Measurements from ENCODE around the gene CLEC16A.

The CLEC16A gene

DNA sequence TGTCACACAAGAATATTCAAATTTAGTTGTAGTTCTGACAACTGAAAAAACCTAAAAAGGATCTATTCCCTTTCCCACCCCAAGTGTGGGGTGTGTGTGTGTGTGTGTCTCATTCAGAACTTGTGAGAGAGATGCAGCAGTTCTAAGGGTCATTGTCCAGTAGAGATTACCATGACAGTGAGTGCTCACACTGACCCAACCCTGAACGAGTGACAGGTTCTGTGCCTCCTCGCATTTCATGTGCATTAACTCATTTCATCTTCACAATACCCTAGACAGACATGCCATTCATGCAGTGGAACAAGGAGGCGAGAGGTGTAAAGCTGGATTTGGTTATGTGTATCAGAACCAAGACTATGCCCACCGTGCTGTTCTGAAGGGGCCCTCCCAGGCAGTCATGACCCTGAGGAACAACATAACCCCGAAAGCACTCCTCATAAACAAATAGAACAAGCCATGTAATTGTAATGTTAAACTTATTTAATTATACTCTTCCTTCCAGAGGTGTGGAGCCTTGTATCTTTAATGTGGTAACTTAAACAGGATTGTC, 102.1 kb downstream of the CLEC16A start:
- DNase-seq, result no peak

- no peak for DNase-seq
Measured at GRCh38 chr16:11047057-11047456, 102.7 kb downstream of the CLEC16A start.

DNA sequence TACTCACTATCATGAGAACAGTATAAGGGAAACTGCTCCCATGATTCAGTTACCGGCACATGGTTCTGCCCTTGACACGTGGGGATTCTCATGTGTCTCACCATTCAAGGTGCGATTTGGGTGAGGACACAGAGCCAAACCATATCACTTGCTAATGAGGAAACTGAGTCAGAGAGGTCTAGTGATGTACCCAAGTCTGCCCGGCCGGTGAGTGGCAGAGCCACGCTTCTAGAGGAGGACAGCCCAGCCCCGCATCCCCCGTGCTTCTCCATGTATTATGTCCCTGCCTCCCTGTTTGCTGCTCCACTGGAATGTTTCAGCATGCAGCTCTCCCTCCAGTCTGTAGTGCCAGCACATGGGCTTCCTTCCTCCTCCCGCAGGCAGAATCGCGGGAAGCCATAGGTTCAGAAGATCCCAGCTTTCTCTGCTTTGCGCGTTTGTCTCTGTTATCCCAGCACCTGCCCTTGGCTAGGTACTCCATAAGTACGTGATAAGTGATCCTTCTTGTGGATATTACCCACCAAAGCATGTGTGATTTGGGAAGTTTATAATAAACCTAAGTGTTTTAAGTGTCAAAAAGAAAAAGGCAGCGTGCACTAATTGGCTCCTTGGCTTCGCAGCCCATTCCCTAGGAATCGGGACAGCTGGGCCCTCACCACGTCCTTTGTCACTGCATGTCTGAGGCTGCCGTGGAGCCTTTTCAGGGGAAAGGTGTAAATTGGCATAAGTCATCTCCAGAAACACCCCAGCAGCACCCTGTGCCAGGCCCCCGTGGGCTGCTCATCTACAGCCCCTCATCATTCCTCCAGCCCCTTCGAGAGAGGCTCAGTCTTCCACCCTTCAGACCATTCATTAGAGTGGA, 103.8 kb downstream of the CLEC16A start:
- no peak for DNase-seq

DNA sequence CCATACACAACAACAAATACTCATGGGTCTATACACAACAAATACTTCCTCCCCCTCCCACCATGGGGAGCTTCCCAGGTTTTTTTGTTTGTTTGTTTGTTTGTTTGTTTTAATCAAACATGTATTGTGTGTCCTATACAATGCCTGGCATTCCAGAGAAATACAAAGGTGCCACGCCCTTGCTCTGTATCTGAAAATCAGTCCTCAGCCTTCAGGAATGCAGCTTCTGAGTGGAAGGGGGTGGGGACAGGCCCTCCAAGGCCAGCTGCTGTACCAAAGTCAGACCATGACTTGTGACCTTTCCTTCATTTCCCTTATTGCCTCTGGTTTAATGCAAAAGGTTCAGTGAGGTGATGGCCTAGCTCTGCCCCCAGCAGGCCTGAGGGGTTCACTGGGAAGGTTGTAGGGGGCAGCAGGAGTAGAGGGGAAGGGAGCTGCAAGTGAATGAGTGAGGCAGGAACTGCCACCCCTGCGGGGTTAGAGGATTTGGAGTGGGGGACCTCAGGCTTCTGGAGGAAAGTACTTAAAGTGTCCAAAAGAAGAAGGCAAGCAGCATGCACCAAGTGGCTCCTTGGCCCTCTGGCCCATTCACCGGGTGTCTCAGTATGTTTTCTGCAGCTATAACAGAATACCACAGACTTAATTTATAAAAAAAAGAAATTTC, 105.2 kb downstream of the CLEC16A start:
- no peak for DNase-seq

GRCh38 chr16:11050536-11050935, 106.2 kb downstream of the CLEC16A start:
- no peak for DNase-seq

DNA sequence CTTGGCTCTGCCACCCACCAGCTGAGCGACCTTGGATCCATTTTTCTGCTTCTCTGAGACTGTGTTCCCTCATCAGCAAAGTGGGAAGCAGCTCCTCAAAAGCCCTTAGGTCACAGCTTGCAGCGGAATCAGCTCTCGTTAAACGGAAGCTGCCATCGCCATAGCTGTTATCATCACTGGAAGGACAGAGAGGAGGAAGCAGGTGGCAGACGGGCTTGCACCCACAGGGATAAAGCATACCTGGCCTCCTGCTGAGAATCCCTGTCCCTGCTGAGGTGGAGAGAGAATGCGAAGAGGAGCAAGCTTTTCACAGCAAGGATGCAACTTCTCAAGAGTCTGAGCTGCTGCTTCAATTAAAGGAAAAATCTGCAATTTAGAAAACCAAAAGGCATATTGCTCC, 106.6 kb downstream of the CLEC16A start:
- DNase-seq, result no peak

DNA sequence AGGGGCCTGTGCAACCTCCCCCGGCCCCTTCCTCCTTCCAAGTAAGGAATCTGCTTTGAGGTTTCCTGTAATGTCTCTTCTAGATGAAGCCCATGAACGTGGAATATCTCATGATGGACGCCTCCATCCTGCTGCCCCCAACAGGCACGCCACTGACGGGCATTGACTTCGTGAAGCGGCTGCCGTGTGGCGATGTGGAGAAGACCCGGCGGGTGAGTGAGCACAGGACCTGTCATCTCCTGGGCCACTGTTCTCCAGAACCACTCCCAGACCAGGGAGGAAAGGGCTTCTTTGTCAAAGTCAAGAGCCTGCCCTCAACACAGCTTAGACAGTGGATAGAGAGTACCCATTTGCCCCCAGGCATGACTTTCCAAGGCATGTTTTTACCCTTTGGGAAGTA, 107.1 kb downstream of the CLEC16A start:
- DNase-seq, result no peak

GRCh38 chr16:11051879-11052808, 107.8 kb downstream of the CLEC16A start:
- peak; percentile 88 for DNase-seq

DNA sequence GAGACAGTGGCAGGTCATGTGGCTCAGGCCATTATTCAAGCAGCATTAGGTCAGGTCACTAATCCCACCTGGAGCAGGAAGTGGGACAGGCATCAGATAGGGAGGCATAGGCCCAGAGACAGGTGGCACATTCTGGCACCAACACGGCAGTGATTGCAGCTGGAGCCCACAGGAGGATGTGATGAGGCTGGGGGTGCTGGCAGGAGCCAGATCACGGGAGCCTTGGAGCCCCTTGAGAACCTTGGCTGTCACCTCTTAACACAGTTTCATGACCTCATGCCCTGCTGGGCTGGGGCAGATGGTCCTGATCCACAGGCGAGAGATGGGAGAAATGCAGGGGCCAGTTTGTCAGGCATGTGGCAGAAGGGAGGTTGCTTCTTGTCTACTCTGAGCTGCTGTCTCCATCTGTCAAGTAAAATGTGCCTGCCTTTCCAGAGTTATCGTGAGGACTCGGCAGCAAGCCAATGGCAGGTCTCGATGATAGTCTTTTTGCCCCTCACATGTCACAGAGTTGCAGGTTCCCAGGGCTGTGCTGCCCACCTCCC, 109.6 kb downstream of the CLEC16A start:
- no peak for DNase-seq

DNA sequence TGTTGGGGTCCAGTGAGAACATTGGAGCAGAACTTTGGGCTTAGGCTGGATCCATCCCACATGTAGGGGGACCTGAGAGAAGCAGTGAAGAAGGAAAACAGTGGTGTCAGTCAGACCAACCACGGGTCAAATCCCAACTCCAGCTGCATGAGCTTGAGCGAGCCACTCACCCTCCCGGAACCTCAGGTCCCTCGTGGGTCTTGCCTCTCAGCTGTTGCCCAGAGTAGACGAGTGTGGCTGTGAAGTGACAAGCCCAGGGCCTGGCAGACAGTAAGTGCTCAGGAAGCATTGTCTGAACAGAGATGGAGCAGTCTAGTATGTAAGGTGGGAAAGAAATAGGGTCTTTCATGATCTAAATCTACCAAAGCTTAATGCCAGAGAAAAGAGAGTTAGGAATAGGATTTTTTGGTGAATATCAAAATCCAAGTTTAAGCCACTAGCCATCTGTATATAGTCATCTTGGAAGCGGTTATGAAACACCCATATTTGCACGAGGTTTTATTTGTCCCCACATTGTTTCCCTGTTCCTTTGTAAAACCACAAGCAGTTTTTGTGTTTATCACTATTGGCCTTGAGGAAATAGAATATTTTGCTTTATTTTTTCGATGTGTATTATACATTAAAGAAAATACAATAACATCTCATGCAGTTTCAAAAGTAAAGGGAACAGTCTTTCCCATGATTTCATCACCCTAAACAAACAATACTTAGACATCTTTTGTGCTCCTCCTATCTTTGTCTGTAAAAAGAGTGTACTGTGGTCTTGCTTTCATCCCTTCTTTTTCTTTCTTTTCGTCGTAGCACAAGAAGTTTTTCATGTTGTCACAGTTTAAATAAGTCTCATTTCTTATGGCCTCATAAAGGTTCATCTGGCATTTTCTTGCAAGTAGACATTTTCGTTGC, 112.0 kb downstream of the CLEC16A start:
- no peak for DNase-seq

DNA sequence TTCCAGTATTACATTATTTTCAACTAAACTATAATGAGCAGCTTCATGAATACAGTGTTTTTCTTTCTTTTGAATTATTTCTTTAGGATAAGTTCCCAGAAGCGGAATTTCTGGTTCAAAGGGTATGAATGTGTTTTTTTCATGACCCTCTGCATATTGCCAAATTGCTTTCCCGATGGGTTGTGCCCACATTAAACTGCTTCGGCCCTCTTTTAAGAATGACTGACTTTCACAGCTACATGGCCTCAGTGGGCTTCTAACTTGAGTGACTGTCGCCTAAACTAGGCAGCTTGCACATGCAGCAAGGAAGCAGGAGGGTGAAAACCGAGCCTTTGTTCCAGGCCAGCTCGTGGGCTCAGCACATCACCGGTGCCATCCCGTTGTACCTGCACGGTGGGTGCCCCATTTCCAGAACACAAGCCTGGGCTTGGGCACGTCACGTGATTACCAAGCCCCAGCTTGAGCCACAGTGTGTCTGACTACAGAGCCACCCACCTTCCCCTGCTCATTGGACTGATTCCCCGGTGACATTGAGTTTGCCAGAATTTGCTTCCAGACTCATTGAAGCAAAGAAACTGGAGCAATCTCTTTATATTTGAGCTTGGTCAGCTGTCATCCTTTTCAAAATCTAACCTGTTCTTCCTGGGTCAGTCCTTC, 112.8 kb downstream of the CLEC16A start:
- DNase-seq, result no peak

DNA sequence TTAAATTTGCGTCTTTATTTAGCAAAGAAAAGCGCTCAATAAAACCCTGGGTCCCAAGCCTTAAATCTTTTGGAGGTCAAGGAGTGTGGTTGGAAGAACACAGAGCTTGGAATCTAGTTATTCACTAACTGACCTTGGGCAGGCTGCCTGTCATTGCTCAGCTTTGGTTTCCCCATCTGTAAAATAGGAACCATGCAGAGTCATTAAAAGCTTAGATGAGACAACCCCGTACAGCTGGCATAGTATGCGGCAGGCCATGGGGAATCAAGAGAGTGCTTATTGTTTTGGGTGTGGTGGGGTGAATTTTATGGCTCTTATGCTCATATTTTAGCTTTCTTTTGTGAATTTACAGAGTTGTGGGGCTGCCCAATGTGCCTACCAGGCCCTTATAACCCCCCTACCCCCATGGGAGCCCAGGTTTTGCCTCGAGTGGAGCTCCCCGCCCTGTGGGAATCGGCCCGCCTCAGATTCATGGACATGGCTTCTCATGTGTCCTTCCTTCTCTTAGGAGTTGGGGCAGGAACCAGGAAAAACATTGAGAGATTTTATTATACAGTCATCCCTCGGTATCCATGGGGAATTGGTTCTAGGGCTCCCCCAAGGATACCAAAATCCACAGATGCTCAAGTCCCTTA, 113.5 kb downstream of the CLEC16A start:
- no peak for DNase-seq

DNA sequence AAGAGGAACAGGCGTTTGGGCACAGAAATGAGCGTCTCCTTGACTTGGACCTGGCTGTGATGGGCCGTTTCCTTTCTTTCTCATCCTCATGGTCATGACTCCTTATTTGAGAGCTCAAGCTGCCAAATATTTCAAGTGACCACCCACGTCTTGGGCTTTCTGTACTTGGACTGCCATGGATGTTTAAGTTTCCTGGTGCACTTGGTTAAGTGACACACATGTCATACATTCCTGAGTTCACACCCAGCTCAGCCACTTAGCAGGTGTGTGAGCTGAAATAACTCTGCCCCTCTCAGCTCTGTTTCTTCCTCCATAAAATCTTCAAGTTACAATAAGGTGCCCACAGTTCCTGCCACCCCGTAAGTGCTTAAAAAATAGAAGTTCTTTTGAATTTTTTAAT, 114.5 kb downstream of the CLEC16A start:
- no peak for DNase-seq

- DNase-seq, result no peak
Measured at GRCh38 chr16:11059588-11059987, 115.2 kb downstream of the CLEC16A start.

- no peak for DNase-seq
Measured at GRCh38 chr16:11060364-11060763, 116.0 kb downstream of the CLEC16A start.

DNA sequence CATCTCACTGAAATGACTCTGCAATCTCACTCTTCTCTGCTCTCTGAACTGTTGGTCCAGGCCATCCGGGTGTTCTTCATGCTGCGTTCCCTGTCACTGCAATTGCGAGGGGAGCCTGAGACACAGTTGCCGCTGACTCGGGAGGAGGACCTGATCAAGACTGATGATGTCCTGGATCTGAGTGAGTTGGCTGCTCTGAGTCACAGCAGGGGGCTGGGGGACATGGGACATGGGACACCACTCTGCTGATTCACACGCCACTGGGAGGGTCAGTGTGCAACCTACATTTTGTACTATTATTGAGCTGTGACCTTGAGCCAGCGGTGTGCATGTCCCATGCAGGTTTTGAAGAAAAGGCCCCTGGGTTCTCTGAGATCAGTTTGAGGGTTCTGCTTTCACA, 116.5 kb downstream of the CLEC16A start:
- DNase-seq, result no peak

DNA sequence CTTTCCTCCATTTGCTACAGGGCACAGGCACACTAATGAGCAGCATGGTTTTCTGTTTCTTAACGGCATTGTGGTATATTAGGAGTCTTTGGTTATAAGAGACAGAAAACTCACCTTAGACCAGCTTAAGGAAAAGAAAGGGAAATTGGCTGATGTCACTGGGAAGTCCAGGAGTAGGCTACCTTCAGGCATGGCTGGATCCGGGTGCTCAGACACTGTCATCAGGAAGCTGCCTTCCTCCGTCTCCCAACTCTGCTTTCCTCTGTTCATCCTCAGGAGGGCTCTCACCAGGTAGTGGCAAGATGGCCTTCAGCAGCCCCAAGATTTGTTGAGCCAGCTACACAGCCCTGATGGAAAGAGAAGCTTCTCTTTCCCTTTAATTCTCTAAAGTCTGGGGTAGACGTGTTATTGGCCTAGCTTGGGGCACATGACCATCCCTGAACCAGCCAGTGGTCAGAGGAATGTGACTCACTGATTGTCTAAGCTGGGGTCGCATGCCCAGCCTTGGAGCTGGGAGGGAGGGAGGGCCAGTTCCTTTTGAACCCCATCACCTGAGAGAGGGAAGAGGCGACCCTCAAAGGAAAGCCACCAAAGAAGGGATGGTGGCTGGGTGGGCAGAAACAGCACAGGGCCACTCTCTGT, 117.4 kb downstream of the CLEC16A start:
- DNase-seq, result no peak

- no peak for DNase-seq
Measured at GRCh38 chr16:11063448-11064201, 119.3 kb downstream of the CLEC16A start.

DNA sequence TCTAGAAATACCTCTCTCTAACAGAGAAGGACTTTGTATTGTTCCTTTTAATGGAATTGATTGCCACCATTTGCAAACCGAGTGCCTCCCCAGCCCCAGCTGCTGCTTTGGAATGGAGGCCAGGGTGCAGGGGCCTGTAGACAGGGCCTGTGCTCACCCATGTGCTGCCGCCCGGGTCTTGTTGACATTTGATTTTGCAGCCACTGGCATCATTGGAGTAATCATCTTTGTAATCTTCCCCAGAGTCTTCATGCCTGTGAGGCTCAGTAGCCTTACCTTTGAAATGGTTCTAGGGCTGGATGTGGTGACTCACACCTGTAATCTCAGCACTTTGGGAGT, 119.8 kb downstream of the CLEC16A start:
- DNase-seq, result no peak
